Neural cell (in vitro differentiated cells): Measurements from ENCODE around the gene STK10. TPM values are rescaled to one million over a fixed set of nuclear protein-coding genes. Genes with fewer than 3 reads are reported as not detected.

Source experiments
- H2AFZ ChIP-seq: fragments of 200-600, 300-800 bp; sonication (generic), shearing (Covaris generic); 2 replicates; pipeline ENCODE4 v1.6.0; 2014; ENCODE audit warnings: low read depth, mild to moderate bottlenecking, antibody characterized with exemption, low read length, moderate library complexity
- H3F3A ChIP-seq: fragments of 200-600 bp; shearing (Covaris generic); 2 replicates; pipeline ENCODE4 v1.6.1; 2016; ENCODE audit warnings: mild to moderate bottlenecking, moderate library complexity, mixed read lengths, antibody characterized with exemption, low read length; ENCODE audit not compliant: insufficient read depth, poor library complexity, severe bottlenecking
- H3K27ac ChIP-seq: fragments of 200-600, 300-800 bp; sonication (generic), shearing (Covaris generic); 2 replicates; pipeline ENCODE4 v1.5.1; 2014; ENCODE audit warnings: mild to moderate bottlenecking, low read length, moderate library complexity
- H3K27me3 ChIP-seq: fragments of 300-800, 200-600 bp; sonication (generic), shearing (Covaris generic); 2 replicates; pipeline ENCODE4 v1.6.0; 2014; ENCODE audit warnings: mild to moderate bottlenecking, low read depth, low read length, moderate library complexity; ENCODE audit not compliant: insufficient read depth
- H3K36me3 ChIP-seq: fragments of 300-800, 200-600 bp; sonication (generic), shearing (Covaris generic); 2 replicates; pipeline ENCODE4 v1.5.1; 2014; ENCODE audit warnings: mild to moderate bottlenecking, antibody characterized with exemption, low read length, moderate library complexity; ENCODE audit not compliant: insufficient read depth
- H3K4me2 ChIP-seq: fragments of 300-800, 200-600 bp; sonication (generic), shearing (Covaris generic); 2 replicates; pipeline ENCODE4 v1.6.0; 2014; ENCODE audit warnings: mild to moderate bottlenecking, low read length
- H3K4me3 ChIP-seq: fragments of 300-800, 200-600 bp; sonication (generic), shearing (Covaris generic); 2 replicates; pipeline ENCODE4 v1.5.1; 2014; ENCODE audit warnings: mild to moderate bottlenecking, low read length, moderate library complexity
- H3K79me2 ChIP-seq: fragments of 200-600 bp; shearing (Covaris generic); replicated peaks from 2 replicates; pipeline ENCODE4 v1.6.0; 2014; ENCODE audit warnings: mild to moderate bottlenecking, low read length, moderate library complexity; ENCODE audit not compliant: insufficient read depth
- H3K9ac ChIP-seq: fragments of 300-800, 200-600 bp; sonication (generic), shearing (Covaris generic); 2 replicates; pipeline ENCODE4 v1.6.1; 2016; ENCODE audit warnings: mild to moderate bottlenecking, low read length, mixed read lengths
- H3K9me2 ChIP-seq: fragments of 200-600 bp; shearing (Covaris generic); 2 replicates; pipeline ENCODE4 v1.6.1; 2016; ENCODE audit warnings: mild to moderate bottlenecking, low read length, mixed read lengths; ENCODE audit not compliant: insufficient read depth
- H3K9me3 ChIP-seq: fragments of 200-600, 300-800 bp; sonication (generic), shearing (Covaris generic); 2 replicates; pipeline ENCODE4 v1.6.1; 2016; ENCODE audit warnings: mild to moderate bottlenecking, mixed run types, low read length, moderate library complexity, mixed read lengths
- H4K20me1 ChIP-seq: fragments of 200-600 bp; shearing (Covaris generic); 2 replicates; pipeline ENCODE4 v1.6.1; 2016; ENCODE audit warnings: mild to moderate bottlenecking, mixed run types; ENCODE audit not compliant: insufficient read depth
- EP300 ChIP-seq: fragments of 450-650 bp; conservative IDR thresholded peaks from 2 replicates; pipeline ENCODE4 v1.6.1; 2014; ENCODE audit warnings: antibody characterized with exemption, mild to moderate bottlenecking, moderate library complexity; ENCODE audit not compliant: poor library complexity, severe bottlenecking
- EZH2 ChIP-seq: fragments of 200-600, 300-800 bp; shearing (Covaris generic), sonication (generic); IDR thresholded peaks from 2 replicates; pipeline ENCODE4 v1.6.1; 2014; ENCODE audit warnings: antibody characterized with exemption, low read length, borderline replicate concordance, mild to moderate bottlenecking; ENCODE audit not compliant: insufficient read depth, poor library complexity, severe bottlenecking
- MXI1 ChIP-seq: fragments of 450-650 bp; conservative IDR thresholded peaks from 2 replicates; pipeline ENCODE4 v1.6.1; 2014; ENCODE audit warnings: antibody characterized with exemption, mild to moderate bottlenecking; ENCODE audit not compliant: poor library complexity, severe bottlenecking
- POLR2AphosphoS5 ChIP-seq: IDR thresholded peaks from 2 replicates; pipeline ENCODE4 v1.6.1; 2012
- RAD21 ChIP-seq: fragments of 450-650 bp; conservative IDR thresholded peaks from 2 replicates; pipeline ENCODE4 v1.6.1; 2014; ENCODE audit warnings: antibody characterized with exemption, mild to moderate bottlenecking, moderate library complexity
- SMC3 ChIP-seq: fragments of 450-650 bp; conservative IDR thresholded peaks from 2 replicates; pipeline ENCODE4 v1.6.1; 2014; ENCODE audit warnings: antibody characterized with exemption, mild to moderate bottlenecking, moderate library complexity; ENCODE audit not compliant: poor library complexity
- TAF1 ChIP-seq: IDR thresholded peaks from 2 replicates; pipeline ENCODE4 v1.6.1; 2012; ENCODE audit warnings: low read depth
- polyA plus RNA-seq: library from polyadenylated mRNA; depleted of rRNA; stranded (reverse); fragments of >200 nt; gene quantifications from 2 replicates; pipeline ENCODE4 v1.2.3, GENCODE V29; 2014
- TF ChIP-seq, protein P1 (sequence below): fragments of 450-650 bp; IDR thresholded peaks from 2 replicates; pipeline ENCODE4 v1.5.1; 2014; ENCODE audit warnings: antibody characterized with exemption, mild to moderate bottlenecking, moderate library complexity; ENCODE audit not compliant: poor library complexity, severe bottlenecking
- TF ChIP-seq, protein P2 (sequence below): IDR thresholded peaks from 2 replicates; pipeline ENCODE4 v1.6.1; 2012; ENCODE audit warnings: borderline replicate concordance

The STK10 gene
- polyA plus RNA-seq, 1 donor from 2014 or later: 8.2 TPM

DNA sequence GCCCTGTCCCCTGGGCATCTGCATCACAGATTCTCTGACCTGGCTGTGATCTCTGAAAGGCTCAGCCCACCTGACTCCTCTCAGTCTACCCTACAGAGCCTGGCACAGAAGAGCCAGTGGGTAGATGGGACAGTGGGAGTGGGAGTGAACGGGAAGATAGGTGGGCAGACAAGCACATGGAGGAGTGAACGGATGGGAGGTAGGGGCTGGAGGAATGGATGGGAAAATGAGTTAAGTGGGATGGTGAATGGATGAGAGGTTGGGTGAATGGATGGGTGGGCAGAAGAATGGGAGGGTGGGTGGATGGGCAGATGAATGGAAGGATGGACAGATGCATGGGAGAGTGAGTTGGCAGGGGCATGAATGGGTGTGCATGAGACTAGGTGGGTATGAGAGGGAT lies 18.8 kb downstream of the STK10 start:
- H3K79me2 ChIP-seq: no peaks in the 10 kb centered on the region
- no peaks in the 10 kb centered on the region for H3K9me2 ChIP-seq
- no peaks in the 10 kb centered on the region for H4K20me1 ChIP-seq

DNA sequence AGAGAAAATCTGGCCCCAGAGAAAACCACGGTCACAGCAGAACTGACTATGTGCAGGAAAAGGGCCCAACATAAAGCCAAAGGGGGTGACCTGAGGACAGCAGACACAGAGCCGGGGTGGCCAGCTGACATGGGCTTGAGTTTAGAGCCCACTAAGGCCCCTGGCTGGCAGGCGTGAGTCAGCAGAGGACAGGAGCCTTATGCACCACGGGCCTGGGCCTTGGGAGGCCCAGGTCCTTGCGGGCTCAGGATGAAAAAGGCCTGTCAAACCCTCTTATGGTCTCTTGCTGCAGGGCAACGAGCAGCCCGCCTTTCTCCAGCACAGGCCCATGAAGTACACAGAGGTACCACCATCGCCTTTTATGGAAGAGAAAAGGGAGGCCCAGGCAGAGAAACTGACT lies 19.7 kb downstream of the STK10 start:
- Histone ChIP-seq H3K4me3 (no peak overlapping the region), H3K36me3 (no peaks in the 10 kb centered on the region), H4K20me1 (no peaks in the 10 kb centered on the region), H3F3A (no peaks in the 10 kb centered on the region), H3K27me3 (no peaks in the 10 kb centered on the region), H3K9me3 (no peaks in the 10 kb centered on the region), H3K79me2 (no peaks in the 10 kb centered on the region), H2AFZ (no peak overlapping the region), H3K9me2 (no peaks in the 10 kb centered on the region), H3K4me2 (no peak overlapping the region), H3K27ac (no peak overlapping the region), H3K9ac (no peak overlapping the region)
- TF ChIP-seq EZH2: no peak
- TF ChIP-seq, protein P1, sequence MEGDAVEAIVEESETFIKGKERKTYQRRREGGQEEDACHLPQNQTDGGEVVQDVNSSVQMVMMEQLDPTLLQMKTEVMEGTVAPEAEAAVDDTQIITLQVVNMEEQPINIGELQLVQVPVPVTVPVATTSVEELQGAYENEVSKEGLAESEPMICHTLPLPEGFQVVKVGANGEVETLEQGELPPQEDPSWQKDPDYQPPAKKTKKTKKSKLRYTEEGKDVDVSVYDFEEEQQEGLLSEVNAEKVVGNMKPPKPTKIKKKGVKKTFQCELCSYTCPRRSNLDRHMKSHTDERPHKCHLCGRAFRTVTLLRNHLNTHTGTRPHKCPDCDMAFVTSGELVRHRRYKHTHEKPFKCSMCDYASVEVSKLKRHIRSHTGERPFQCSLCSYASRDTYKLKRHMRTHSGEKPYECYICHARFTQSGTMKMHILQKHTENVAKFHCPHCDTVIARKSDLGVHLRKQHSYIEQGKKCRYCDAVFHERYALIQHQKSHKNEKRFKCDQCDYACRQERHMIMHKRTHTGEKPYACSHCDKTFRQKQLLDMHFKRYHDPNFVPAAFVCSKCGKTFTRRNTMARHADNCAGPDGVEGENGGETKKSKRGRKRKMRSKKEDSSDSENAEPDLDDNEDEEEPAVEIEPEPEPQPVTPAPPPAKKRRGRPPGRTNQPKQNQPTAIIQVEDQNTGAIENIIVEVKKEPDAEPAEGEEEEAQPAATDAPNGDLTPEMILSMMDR: no peak
- TF ChIP-seq, protein P2, sequence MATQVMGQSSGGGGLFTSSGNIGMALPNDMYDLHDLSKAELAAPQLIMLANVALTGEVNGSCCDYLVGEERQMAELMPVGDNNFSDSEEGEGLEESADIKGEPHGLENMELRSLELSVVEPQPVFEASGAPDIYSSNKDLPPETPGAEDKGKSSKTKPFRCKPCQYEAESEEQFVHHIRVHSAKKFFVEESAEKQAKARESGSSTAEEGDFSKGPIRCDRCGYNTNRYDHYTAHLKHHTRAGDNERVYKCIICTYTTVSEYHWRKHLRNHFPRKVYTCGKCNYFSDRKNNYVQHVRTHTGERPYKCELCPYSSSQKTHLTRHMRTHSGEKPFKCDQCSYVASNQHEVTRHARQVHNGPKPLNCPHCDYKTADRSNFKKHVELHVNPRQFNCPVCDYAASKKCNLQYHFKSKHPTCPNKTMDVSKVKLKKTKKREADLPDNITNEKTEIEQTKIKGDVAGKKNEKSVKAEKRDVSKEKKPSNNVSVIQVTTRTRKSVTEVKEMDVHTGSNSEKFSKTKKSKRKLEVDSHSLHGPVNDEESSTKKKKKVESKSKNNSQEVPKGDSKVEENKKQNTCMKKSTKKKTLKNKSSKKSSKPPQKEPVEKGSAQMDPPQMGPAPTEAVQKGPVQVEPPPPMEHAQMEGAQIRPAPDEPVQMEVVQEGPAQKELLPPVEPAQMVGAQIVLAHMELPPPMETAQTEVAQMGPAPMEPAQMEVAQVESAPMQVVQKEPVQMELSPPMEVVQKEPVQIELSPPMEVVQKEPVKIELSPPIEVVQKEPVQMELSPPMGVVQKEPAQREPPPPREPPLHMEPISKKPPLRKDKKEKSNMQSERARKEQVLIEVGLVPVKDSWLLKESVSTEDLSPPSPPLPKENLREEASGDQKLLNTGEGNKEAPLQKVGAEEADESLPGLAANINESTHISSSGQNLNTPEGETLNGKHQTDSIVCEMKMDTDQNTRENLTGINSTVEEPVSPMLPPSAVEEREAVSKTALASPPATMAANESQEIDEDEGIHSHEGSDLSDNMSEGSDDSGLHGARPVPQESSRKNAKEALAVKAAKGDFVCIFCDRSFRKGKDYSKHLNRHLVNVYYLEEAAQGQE: no peak
- no peak for TF ChIP-seq MXI1
- no peak for TF ChIP-seq TAF1
- no peak for TF ChIP-seq RAD21
- no peak for TF ChIP-seq EP300
- no peak for TF ChIP-seq SMC3
- no peak for TF ChIP-seq POLR2AphosphoS5

More for the DNA sequence above, 18.8 kb downstream of the STK10 start:
- Histone ChIP-seq H3K27me3 (no peaks in the 10 kb centered on the region), H3K4me3 (no peak overlapping the region), H3F3A (no peaks in the 10 kb centered on the region), H3K9me3 (no peaks in the 10 kb centered on the region), H3K36me3 (no peaks in the 10 kb centered on the region), H3K9ac (no peak overlapping the region), H3K27ac (no peak overlapping the region), H3K4me2 (no peak overlapping the region), H2AFZ (no peak overlapping the region)
- TF ChIP-seq SMC3 (no peak), TAF1 (no peak), RAD21 (no peak), EZH2 (no peak)
- TF ChIP-seq, protein P1: no peak
